HG02852 (cell line): ENCODE results near the gene ERBB2.

Source experiments
- ATAC-seq: cut with Tn5 transposase; IDR thresholded peaks from one replicate; pipeline ENCODE4 v1.9.1; 2021; ENCODE audit warnings: mild to moderate bottlenecking, moderate library complexity; ENCODE audit not compliant: unreplicated experiment

ERBB2 gene

DNA sequence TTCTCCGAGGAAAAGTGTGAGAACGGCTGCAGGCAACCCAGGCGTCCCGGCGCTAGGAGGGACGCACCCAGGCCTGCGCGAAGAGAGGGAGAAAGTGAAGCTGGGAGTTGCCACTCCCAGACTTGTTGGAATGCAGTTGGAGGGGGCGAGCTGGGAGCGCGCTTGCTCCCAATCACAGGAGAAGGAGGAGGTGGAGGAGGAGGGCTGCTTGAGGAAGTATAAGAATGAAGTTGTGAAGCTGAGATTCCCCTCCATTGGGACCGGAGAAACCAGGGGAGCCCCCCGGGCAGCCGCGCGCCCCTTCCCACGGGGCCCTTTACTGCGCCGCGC, at the start of gene ERBB2:
TSS of gene ERBB2 (plus strand) at position 247 of the 330 bp plus-strand sequence. CDS start 175 bp downstream, outside the sequence.
- no peak for ATAC-seq

- ATAC-seq, result no peak
Observed at GRCh38 chr17:39650121-39650579, 49.7 kb upstream of the ERBB2 start.

DNA sequence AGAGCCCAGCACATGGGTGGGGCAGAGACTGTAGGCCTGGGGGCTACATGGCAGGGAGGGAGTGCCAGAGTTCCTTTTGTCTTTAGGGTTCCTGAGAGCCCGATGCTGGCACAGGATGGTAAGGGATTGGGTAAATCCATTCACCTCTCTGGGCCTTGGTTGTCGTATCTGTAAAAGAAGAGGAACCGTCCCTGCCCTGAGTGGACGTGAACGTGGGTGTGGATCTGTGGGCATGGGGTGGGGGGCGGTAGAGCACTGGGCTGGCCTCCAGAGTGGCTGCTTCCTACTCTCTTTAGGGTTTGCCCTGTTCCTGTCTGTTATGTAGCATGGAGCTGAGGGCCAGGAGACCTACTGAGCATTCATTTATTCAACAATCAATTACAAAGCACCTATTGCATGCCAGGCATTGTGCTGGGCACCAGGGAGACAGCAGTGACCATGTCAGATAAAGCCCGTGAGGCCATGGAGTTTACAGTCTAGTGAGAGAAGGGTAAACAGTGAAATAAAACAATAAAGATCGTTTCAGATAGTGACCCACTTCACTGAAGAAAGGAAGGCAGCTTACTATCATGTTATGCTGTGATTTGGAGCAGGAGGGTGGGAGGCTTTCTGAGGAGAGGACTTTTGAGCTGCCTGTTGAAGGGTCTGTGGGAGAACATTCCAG, 47.8 kb upstream of the ERBB2 start:
- ATAC-seq, result no peak

DNA sequence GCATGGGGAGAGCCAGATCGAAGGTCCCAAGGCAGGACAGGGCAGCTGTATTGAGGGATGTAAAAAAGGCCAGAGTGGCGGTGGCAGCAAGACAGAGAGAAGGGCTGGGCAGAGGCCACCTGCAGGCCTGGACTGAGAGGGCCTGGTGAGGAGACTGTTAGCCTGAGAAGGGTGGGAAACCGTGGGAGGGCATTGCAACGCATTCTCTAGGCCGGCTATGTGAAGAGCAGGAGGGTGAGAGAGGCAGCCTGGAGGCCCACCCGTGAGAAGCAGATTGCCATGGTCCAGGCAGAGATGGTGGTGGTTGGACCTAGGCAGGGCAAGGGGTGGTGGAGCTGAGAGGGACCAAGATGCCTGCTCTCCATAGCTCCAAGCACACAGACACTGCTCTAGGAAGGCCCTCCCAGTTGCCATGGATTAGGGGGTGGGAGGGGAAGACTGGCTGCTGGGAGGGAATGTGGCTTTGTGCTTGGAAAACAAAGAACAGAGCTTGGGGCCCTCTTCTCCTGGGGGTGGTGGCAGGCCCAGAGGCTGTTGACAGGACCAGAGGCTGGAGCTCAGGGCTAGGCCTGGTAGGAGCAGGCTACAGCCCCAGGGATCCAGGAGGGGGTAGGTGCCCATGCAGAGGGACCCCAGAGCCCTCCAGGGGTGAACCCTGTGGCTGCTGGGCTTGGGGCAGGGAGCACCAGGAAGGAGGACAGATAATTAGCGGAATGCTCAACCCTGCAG, 47.1 kb upstream of the ERBB2 start:
- ATAC-seq, result no peak

DNA sequence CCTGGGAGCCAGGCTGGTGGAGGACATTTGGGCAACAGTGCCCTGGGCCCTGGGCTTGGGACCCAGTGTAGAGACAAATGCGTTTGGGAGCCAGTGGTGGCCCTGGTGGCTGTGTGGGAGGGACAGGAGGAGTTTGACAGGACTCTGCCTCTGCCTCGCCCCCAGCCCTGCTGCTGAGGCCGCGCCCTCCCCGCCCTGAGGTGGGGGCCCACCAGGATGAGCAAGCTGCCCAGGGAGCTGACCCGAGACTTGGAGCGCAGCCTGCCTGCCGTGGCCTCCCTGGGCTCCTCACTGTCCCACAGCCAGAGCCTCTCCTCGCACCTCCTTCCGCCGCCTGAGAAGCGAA, 46.6 kb upstream of the ERBB2 start:
- ATAC-seq, result no peak

DNA sequence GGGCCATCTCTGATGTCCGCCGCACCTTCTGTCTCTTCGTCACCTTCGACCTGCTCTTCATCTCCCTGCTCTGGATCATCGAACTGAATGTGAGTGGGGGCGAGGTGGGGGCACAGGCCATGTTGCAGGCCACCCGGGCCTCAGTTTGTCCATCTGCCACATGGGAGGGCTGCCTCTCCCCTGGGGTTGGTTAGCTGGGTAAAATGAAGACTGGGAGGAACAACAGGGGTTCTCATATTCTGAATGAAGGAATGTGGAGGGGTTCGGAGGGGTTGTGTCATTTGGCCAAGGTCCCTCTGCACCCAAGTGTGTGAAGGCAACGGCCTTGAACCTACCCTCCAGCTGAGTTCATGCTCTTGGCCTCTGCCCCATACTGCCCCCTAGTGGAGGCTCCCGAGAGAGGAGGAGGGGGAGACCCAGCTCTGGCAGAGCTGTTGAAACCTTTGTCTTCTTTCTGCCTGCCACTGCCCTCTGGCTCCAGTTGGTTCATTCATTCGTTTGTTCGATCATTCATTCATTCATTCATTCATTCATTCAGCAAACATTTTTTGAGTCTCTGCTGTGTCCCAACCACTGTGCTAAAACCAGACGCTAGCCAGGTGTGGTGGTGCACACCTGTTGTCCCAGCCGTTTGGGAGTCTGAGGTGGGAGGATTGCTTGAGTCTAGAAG, 46.1 kb upstream of the ERBB2 start:
- no peak for ATAC-seq

DNA sequence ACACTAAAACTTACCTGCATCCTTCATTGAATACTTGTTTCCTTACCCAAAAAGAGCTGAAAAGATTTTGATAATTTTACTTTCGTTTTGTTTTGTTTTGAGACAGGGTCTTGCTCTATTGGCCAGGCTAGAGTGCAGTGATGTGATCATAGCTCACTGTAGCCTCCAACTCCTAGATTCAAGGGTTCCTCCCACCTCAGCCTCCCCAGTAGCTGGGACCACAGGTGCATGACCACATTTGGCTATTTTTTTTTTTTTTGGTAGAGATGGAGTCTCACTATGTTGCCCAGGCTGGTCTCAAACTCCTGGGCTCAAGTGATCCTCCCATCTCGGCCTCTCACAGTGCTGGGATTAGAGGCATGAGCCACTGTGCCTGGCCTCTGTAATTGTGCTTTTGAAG, 44.8 kb upstream of the ERBB2 start:
- ATAC-seq, result no peak

GRCh38 chr17:39658346-39658745, 41.5 kb upstream of the ERBB2 start:
- no peak for ATAC-seq

- ATAC-seq, result no peak
Observed at GRCh38 chr17:39658760-39659159, 41.1 kb upstream of the ERBB2 start.

DNA sequence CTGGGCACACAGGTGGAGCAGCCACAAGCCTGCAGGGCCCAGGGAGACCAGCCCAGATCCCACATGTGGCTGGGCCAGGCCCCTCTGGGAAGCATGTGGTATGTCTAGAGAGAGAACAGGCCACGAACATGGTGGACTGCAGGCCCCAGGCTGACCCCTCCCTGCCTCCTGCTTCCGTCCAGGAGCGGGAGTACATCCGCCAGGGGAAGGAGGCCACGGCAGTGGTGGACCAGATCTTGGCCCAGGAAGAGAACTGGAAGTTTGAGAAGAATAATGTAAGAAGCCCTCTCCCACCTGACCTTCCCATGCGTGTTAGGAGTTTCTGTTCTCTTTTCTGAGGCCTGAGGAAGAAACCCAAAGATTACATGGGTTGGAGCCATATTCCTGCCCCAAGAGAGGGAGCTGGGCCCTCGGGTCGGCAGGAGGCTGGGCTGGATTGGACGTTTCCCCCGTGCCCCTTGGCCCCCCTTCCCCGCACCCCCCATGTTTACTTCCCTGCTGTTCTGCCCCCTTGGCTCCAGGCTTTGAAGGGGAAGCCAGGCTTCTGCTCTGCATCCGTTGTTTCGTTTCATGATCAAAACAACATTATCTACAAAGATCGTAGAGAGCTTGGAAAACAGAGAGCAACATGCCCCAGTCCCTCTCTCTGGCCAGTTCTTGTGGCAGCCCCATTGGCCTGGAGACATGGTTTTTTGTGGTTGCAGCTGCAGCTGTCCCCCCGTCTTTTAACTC, 40.4 kb upstream of the ERBB2 start:
- ATAC-seq, result no peak

DNA sequence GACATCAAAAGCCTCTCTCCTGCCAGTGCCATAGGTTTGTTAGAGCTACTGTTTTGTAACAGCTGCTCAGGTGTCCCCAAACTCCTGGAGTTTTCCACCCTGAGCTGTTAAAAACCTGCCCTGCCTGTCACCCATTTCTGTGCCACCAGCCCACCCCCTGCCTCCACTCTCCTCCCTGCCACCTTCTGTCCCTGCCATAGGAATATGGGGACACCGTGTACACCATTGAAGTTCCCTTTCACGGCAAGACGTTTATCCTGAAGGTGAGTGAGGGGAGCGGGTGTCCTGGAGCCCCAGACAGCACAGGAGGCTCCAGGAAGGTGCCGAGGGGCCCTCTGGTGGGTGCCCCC, 39.9 kb upstream of the ERBB2 start:
- no peak for ATAC-seq

DNA sequence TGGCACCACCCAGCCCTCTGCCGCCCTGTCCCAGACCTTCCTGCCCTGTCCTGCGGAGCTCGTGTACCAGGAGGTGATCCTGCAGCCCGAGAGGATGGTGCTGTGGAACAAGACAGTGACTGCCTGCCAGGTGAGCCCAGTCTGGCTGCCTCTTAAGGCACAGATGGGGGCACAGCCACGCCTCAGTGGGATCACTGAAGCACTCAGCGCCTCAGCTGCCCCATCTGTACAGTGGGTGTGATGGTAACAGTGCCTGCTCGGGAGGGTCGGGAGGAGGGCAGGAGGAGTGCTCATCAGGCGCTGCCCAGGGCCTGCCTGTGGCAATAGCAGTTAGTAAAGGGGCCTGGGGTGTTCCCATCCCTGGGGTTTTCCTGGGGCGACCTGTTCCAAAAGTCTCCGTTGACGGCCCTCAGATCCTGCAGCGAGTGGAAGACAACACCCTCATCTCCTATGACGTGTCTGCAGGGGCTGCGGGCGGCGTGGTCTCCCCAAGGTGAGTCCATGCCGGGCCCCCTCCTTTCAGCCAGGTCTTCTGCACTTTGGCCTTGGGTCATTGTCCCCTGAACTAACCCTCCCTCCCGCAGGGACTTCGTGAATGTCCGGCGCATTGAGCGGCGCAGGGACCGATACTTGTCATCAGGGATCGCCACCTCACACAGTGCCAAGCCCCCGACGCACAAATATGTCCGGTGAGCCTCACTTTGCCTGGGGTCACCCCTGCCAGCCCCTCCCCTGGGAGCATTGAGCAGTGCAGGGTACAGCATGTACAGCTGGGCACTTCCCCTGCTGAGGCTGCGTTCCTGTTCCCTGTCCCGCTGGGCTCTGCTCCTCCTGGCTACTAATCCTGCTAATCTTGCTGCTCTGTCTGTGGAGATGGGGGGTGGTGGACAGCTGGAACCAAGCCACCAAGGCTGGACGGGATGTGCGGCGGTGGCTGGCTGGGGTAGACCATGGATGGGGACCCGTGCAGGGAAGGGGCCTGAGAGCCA, 39.2 kb upstream of the ERBB2 start:
- ATAC-seq, result no peak

GRCh38 chr17:39661744-39662541, 37.9 kb upstream of the ERBB2 start:
- no peak for ATAC-seq

DNA sequence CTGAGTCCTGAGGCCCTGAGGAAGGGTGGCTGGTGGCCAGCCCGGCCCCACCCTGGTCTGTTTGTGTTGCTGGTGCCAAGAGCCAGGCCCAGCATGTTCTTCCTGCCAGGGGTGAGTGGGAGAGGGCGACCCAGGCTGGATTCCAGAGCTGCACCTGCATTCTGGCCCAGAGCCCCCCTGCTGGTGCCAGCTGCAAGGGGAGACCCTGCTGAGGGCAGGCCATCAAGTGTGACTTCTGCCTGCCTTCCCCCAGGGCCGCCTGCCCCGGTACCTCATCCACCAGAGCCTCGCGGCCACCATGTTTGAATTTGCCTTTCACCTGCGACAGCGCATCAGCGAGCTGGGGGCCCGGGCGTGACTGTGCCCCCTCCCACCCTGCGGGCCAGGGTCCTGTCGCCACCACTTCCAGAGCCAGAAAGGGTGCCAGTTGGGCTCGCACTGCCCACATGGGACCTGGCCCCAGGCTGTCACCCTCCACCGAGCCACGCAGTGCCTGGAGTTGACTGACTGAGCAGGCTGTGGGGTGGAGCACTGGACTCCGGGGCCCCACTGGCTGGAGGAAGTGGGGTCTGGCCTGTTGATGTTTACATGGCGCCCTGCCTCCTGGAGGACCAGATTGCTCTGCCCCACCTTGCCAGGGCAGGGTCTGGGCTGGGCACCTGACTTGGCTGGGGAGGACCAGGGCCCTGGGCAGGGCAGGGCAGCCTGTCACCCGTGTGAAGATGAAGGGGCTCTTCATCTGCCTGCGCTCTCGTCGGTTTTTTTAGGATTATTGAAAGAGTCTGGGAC, 37.1 kb upstream of the ERBB2 start:
- no peak for ATAC-seq

DNA sequence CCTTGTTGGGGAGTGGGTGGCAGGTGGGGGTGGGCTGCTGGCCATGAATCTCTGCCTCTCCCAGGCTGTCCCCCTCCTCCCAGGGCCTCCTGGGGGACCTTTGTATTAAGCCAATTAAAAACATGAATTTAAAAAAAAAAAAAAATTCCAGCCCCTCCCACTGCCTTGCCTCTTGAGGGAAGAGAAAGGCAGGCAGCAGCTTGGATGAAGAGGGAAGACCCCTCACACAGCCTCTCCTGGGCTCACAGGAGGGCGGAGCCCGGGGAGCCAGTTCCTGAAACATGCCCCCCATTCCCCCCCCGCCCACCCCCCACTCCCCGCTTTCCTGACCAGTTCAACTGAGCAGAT, 36.5 kb upstream of the ERBB2 start:
- no peak for ATAC-seq

GRCh38 chr17:39663688-39664580, 35.9 kb upstream of the ERBB2 start:
- no peak for ATAC-seq

- no peak for ATAC-seq
Observed at GRCh38 chr17:39664581-39665561, 35.0 kb upstream of the ERBB2 start, which contains the start of gene TCAP. Gene TCAP (plus strand): TSS chr17:39665349. CDS start chr17:39665360, 11 bp downstream.
